Mesothelial cell of epicardium (in vitro differentiated cells): Measurements from ENCODE around the gene CD160. TPM values are rescaled to one million over a fixed set of nuclear protein-coding genes. Genes with fewer than 3 reads are reported as not detected.
A peak's percentile ranks its signal among the peaks of the same experiment; 100 is the strongest.

Experiments
- DNase-seq, 2 experiments: peaks; one replicate each; pipeline ENCODE4 v3.0.0; 2021; ENCODE audit warnings: low spot score in 2 of 2; ENCODE audit not compliant: unreplicated experiment in 2 of 2
- H3K27ac Mint-ChIP-seq: 2 replicates; pipeline ENCODE4 v1.8.0; 2021; ENCODE audit warnings: mixed read lengths
- H3K27me3 Mint-ChIP-seq: 2 replicates; pipeline ENCODE4 v1.8.0; 2021; ENCODE audit warnings: low read depth, mixed read lengths
- H3K36me3 Mint-ChIP-seq: 2 replicates; pipeline ENCODE4 v1.8.0; 2021; ENCODE audit warnings: mixed read lengths
- H3K4me1 Mint-ChIP-seq: 2 replicates; pipeline ENCODE4 v1.8.0; 2021; ENCODE audit warnings: mixed read lengths
- H3K4me3 Mint-ChIP-seq: 2 replicates; pipeline ENCODE4 v1.8.0; 2021; ENCODE audit warnings: mild to moderate bottlenecking, moderate library complexity, mixed read lengths
- H3K9me3 Mint-ChIP-seq: 2 replicates; pipeline ENCODE4 v1.8.0; 2021; ENCODE audit warnings: mixed read lengths
- CTCF ChIP-seq: fragments of 200-600 bp; sonication (generic); IDR thresholded peaks from one replicate; pipeline ENCODE4 v1.5.0; 2021; ENCODE audit warnings: antibody characterized with exemption; ENCODE audit not compliant: unreplicated experiment
- total RNA-seq: library from RNA; stranded (reverse); gene quantifications from 3 replicates; pipeline ENCODE4 v1.2.1, GENCODE V29; 2021

The CD160 gene
- total RNA-seq, 1 donor from 2014 or later, result not detected

DNA sequence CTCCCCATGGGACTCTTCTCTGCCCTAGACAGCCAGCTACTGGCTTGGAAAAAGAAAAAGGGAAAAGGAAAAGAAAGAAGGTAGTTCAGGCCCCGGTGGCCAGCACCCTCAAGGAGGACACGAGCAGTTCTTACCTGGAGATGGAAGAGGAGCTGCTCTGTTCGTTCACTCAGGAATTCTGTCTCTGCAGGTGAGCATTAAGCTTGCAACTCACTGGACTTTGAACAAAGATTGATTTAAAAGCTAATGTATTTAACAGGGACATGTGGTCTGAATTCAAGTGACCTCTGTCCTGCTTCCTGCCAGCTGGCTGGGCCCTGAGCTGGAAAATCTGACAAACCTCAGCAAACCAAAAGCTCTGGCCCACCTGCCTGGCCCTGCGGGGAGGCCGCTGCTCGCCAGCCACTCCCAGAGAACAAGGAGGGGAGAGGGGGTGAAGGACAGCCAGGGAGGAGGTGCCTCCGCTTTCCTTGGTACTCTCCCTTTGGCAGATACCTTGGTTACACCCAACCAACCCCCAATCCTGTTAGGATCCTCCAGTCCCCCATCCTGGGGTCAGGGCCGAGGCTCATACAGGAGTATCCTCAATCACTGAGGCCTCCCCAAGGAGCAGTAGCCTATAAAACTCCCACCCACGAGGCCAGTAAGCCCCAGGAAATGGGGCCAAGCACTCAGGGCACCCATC is 12.0 kb upstream of the CD160 start, which contains the start of gene PDZK1:
Gene PDZK1 (minus strand): TSS at position 186 of the 685 bp plus-strand sequence. CDS start 19,347 bp downstream, outside the sequence.
- Mint-ChIP-seq H3K36me3 (no peaks in the 10 kb centered on the region), H3K4me1 (peaks cover 17% of the 10 kb centered on the region), H3K9me3 (no peaks in the 10 kb centered on the region), H3K27ac (no peak within 1 kb of the TSS), H3K4me3 (no peak within 1 kb of the TSS), H3K27me3 (peaks cover 3% of the 10 kb centered on the region)
- no peak for DNase-seq
- no peak for TF ChIP-seq CTCF

DNA sequence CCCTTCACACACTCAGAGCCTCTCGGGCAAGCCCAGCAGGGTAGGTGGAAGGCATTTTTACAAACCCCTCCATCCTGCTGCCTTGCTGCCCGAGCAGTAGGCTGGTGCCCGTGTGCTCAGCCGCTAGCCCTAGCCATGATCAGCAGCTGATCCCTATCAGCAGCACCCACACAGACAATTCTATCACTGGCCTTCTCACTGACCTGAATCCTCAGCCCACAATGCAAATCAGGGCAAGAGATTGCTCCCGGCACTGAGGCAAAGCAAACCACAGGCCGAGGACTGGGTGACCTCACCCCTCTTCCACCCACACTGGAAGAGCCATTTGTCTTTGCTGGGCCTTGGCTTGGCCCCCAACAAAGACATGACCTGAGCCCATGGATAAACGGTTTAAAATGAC is 11.2 kb upstream of the CD160 start:
- Mint-ChIP-seq H3K4me1 (peaks cover 17% of the 10 kb centered on the region), H3K4me3 (no peak overlapping the region), H3K9me3 (no peaks in the 10 kb centered on the region), H3K36me3 (no peaks in the 10 kb centered on the region), H3K27me3 (peaks cover 3% of the 10 kb centered on the region), H3K27ac (no peak overlapping the region)
- TF ChIP-seq CTCF, result no peak
- DNase-seq, result no peak

DNA sequence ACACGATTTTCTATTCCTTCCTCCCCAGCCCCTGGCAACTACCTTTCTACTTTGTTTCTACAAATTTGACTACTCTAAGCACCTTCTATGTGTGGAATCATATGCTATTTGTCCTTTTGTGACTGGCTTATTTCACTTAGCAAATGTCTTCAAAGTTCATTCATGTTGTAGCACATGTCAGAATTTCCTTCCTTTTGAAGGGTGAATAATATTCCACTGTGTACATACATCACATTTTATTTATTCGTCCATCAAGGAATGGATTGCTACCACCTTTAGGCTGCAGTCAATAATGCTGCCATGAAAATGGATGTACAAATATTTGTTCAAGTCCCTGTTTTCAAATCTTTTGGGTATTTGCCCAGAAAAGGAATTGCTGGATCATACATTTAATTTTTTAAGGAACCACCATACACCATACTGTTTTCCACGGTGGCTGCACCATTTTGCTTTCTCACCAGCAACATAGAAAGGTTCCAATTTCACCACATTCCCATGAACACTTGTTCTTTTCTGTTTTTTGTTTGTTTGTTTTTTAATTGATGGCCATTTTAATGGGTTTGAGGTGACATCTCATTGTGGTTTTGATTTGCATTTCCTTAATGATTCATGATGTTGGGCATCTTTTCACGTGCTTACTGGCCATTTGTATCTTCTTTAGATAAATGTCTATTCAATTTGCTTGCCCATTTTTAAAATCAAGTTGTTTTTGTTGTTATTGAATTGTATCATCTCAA is 8.8 kb upstream of the CD160 start:
- TF ChIP-seq CTCF, result no peak
- H3K9me3 Mint-ChIP-seq, result no peaks in the 10 kb centered on the region
- no peaks in the 10 kb centered on the region for H3K27me3 Mint-ChIP-seq
- DNase-seq, result no peak
- H3K27ac Mint-ChIP-seq, result no peak overlapping the region
- no peak overlapping the region for H3K4me3 Mint-ChIP-seq
- H3K4me1 Mint-ChIP-seq, result peaks cover 17% of the 10 kb centered on the region
- H3K36me3 Mint-ChIP-seq, result no peaks in the 10 kb centered on the region

DNA sequence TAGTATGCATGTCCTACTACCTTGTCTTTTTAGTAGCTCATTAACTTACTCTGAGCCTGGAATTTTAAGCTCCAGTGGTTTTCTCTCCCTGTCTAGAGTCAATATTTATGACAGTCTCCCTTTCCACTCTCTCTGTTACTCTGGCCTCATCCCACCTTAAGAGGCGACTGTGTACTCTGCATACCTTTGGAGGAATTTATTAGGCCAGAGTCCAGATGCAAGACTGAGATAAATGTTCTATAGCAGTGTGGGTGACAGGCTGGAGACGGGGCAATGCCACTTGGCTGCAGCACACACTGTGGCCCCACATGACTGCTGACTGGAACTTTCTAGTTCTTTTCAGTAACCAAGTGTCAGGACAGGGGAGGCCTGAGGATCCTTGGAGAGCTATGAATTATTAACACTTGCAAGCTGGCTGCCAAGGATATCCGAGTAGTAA is 8.1 kb upstream of the CD160 start:
- Mint-ChIP-seq H3K27me3 (no peaks in the 10 kb centered on the region), H3K9me3 (no peaks in the 10 kb centered on the region), H3K27ac (peak overlapping the region; percentile 48), H3K4me1 (peaks cover 17% of the 10 kb centered on the region), H3K4me3 (no peak overlapping the region), H3K36me3 (no peaks in the 10 kb centered on the region)
- TF ChIP-seq CTCF, result no peak
- DNase-seq, result no peak

- H3K27ac Mint-ChIP-seq, result no peak overlapping the region
- H3K36me3 Mint-ChIP-seq, result no peaks in the 10 kb centered on the region
- DNase-seq, result no peak
- no peak for TF ChIP-seq CTCF
- H3K4me1 Mint-ChIP-seq, result peaks cover 15% of the 10 kb centered on the region
- H3K9me3 Mint-ChIP-seq, result no peaks in the 10 kb centered on the region
- no peak overlapping the region for H3K4me3 Mint-ChIP-seq
- no peaks in the 10 kb centered on the region for H3K27me3 Mint-ChIP-seq
These were observed 4.7 kb upstream of the CD160 start for GRCh38 chr1:145714524-145715111.
